DMS114 treated with DMSO at 0.1 percent for 48 hours (cell line): ENCODE data around the gene CHI3L1.

Experiments used
- DNase-seq: peaks from one replicate; lab custom pipeline; 2025; ENCODE audit not compliant: unreplicated experiment; lab: John Stamatoyannopoulos, UW

CHI3L1 gene

GRCh38 chr1:203136409-203137042 lies 50.0 kb downstream of the CHI3L1 start:
- DNase-seq, result no peak

DNA sequence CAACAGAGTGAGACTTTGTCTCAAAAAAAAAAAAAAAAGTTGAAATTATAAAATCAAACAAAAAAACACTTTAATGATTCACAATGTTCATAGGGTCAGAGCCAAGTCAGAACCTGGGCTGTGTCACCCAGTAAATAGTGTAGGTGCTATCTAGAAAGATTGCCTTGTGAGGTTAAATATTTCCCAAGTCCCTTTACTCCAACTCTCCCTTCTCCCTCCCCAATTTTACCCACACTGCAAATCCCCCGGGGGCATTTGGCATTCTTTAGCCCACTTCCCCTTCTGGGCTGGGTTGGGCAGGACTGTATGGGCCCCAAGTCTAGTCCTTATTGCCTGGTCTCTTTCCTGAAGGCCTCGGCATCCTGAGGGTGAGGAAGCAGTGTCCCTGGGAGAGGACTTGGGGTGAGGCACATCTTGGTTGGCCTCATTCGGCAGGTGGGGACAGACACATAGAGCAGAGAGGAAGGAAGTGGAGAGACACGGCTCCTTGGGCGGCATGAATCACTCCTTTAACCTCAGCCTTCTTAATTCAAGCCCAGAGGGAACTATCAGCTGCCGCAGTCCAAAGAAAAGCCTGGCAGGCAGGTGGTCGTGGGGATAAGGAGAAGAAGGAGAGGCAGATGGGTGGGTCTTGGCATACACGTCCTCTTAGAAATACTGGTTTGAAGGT lies 50.7 kb downstream of the CHI3L1 start:
- no peak for DNase-seq

DNA sequence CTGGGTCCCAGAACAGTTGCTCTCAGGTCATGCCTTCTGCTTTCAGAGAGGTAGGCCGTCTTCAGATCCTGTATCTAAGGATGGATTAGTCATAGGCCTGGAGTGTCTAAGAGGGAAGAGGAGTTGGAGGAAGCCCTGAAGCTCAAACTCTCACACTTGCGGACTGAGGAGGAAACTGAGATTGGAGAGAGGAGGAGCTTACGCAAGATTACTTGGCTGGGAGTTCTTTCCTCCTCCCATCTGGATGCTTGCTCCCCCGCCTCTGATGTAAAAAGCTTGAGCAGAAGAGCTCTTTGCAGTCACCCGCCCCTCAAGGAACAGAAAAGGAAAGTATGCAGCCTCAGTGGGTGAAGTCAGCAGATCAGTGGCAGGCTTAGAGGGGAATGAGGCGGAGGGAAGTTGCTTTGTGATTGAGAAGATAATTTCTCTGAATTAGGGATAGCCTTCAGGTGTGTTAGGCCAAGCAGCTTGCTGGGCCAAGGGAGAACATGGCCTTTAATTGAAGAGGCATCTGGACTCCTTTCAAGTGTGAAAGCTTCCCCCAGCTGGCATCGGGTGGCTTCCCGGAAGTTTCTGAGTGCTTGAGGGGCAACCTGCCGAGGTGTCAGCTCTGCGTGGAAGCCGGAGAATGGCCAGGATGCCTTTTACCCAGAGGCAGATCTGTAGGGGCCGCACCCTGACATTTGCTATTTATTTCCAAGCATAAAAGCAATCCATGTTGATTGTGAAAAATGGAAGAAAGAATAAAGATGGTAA lies 52.4 kb downstream of the CHI3L1 start:
- DNase-seq, result no peak

GRCh38 chr1:203131548-203132200 lies 54.8 kb downstream of the CHI3L1 start:
- DNase-seq, result no peak

DNA sequence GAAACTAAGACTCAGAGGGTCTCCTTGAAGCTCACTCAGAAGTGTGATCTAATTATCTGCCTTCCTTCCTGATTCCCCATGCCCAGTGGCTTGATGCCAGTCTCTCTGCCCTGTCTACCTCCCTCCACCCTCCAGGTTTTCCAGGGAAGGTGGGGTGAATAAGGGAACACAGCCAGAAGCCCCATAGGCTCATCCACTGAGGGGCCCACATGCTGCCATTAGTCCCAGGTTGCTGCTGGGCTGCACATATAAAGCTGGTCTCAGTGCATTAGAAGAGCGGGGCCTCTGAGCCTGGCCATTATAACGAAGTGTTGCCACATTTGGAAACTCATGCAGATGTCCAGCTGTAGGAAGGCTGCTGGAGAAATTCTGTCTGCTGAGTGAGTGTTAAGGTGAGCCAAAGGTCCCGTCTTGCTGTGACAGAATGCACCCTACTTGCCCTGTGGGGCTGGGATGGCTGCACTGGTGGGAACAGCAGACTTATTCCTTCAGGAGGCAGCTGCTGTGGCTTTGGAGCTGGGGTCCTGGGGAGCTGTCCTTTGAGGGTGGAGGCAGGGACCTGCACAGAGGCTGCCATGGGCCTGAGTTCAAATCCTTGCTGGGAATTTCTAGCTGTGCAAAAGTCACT lies 56.0 kb downstream of the CHI3L1 start:
- no peak for DNase-seq

GRCh38 chr1:203129501-203130231 lies 56.8 kb downstream of the CHI3L1 start:
- no peak for DNase-seq
